ENCODE results near the gene SLCO2A1. TPM values are rescaled to one million over a fixed set of nuclear protein-coding genes. Genes with fewer than 3 reads are reported as not detected.

Gene SLCO2A1
- total RNA-seq, 1 donor from 2014 or later = 0.52 TPM

DNA sequence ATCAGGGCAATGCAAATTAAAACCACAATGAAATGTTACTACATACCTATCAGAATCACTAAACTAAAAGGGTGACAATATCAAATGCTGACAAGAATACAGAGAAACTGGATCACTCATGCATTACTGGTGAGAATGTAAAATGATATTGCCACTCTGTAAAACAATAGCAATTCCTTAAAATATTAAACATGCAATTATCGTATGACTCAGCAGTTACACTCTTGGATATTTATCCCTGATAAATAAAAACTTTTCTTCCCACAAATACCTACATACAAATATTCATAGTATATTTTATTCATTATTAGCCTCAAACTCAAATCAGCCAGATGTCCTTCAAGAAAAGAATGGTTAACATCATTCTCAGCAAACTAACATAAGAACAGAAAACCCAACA lies 108.1 kb downstream of the SLCO2A1 start:
- Histone ChIP-seq H3K4me1 (ENCODE audit: control insufficient read depth in 3 of 3, insufficient read depth in 3 of 3, low read length in 3 of 3) (no peaks in the 10 kb centered on the region), H3K27me3 (ENCODE audit: control insufficient read depth in 3 of 3, insufficient read depth in 3 of 3, low read length in 3 of 3) (no peaks in the 10 kb centered on the region), H3K36me3 (ENCODE audit: control insufficient read depth in 3 of 3, insufficient read depth in 3 of 3, low read length in 3 of 3) (no peaks in the 10 kb centered on the region)

DNA sequence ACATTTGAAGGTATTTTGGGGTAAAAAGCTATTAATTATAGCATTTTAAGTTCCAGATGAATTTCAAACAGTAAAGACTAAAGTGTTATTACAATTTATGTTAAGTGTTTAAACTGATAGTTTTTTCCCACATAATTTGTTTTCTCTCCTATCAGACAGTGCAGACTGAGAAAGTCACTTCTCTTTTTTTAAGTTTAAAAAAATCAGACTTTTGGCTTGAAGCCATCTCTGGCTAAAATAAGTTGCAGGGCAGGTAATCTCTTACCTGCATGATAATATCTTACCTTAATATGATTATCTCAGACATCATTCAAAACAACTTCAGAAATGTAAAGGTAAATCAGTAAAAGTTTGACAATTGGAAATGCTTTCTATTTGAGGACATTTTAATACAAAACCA lies 112.6 kb downstream of the SLCO2A1 start:
- Histone ChIP-seq H3K27ac (ENCODE audit: low read depth, low read length) (no peak overlapping the region), H3K9me3 (ENCODE audit: control insufficient read depth in 3 of 3, low read length in 3 of 3) (no peaks in the 10 kb centered on the region), H3K36me3 (ENCODE audit: control insufficient read depth in 3 of 3, insufficient read depth in 3 of 3, low read length in 3 of 3) (no peaks in the 10 kb centered on the region), H3K4me3 (ENCODE audit: low read length in 3 of 3) (no peak overlapping the region), H3K4me1 (ENCODE audit: control insufficient read depth in 3 of 3, insufficient read depth in 3 of 3, low read length in 3 of 3) (no peaks in the 10 kb centered on the region), H3K27me3 (ENCODE audit: control insufficient read depth in 3 of 3, insufficient read depth in 3 of 3, low read length in 3 of 3) (peaks cover 0 to 12% (median 4%) of the 10 kb centered on the region in 3 donors), H3K9ac (ENCODE audit: low read depth in 1 of 3, low read length in 3 of 3) (no peak overlapping the region)

More for the DNA sequence above, 108.1 kb downstream of the SLCO2A1 start:
- H3K9ac ChIP-seq (ENCODE audit: low read depth in 1 of 3, low read length in 3 of 3) = no peak overlapping the region
- no peaks in the 10 kb centered on the region for H3K9me3 ChIP-seq (ENCODE audit: control insufficient read depth in 3 of 3, low read length in 3 of 3)
- no peak overlapping the region for H3K27ac ChIP-seq (ENCODE audit: low read depth, low read length)
- H3K4me3 ChIP-seq (ENCODE audit: low read length in 3 of 3) = no peak overlapping the region

DNA sequence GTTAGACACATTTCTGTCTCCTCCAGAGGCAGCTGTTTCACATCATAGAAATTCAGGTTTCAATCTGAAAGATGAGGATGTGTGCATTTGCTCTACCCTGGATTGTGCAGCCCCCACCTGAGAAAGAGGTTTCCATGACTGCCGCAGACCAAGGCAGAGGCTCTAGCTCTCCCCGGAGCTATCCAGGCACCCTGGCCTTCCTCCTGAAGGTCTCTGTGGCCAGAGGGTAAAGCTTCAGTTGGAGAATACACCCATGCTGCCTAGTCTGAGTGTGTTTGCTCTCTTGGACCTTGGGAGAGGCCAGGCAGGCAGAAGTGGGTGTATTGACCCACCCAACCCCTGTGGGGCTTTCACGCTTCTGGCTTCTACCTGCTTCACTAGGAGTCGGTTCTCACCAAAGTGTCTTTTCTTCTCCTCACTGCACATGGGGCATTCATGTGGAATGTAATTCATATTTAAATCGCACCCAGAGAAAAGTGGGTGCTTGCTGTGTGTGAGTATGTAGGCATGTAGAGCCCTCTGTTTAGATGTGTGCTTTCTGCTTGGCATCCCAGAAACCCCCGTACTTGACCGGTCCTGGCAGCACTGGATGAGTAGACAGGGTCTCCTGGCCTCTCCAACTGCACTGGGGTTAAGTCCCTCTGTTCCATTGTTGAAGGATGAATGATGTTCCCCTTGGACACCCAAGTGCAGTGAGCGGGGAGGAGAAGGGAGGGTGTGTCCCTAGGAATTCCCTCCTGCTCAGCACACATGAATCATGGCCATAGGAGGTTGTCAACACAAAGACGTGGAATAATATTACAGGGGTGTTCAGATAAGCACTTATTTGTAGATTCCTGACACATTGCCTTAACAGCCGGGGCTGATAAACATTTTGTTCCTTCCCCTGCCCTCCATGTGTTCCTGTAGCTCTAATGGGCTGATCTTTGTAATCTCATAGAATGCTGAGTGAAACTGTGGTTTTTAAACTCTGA lies 113.8 kb downstream of the SLCO2A1 start:
- Histone ChIP-seq H3K4me3 (ENCODE audit: low read length in 3 of 3) (no peak overlapping the region), H3K4me1 (ENCODE audit: control insufficient read depth in 3 of 3, insufficient read depth in 3 of 3, low read length in 3 of 3) (no peaks in the 10 kb centered on the region)

DNA sequence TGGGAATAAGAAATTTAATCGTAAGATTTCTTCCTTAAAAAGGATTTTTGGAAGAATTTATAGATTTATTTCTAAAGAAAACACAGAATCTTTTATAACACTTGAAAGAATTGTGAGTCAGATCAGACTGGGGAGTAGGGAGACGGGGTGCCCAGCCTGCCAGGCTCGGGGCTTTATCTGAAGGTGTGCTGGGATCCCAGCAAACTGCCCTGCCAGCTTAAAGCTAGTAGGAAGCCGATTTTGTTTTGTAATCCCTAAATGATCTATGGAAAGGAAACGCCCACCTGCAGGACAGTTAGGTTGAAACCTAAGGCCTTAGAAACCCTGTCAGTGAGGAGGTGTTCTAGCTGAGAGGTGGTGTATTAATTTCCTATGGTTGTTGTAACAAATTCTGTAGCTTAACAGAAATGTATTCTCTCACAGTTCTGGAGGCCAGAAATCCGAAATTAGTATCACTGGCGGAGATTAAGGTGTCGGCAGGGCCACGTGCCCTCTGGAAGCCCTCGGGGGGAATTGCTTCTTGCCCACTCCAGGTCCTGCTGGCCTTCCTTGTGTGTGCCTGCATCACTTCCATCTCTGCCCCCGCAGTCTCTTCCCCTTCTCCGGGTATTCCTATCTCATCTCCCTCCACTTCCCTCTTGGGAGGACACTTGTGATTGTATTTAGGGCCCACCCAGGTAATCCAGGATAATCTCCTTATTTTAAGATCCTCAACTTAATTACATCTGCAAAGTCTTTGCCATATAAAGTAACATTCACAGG lies 114.7 kb downstream of the SLCO2A1 start:
- H3K4me1 ChIP-seq (ENCODE audit: control insufficient read depth in 3 of 3, insufficient read depth in 3 of 3, low read length in 3 of 3) = no peaks in the 10 kb centered on the region
- no peaks in the 10 kb centered on the region for H3K36me3 ChIP-seq (ENCODE audit: control insufficient read depth in 3 of 3, insufficient read depth in 3 of 3, low read length in 3 of 3)
- H3K27ac ChIP-seq (ENCODE audit: low read depth, low read length) = no peak overlapping the region
- peaks cover 0 to 12% (median 4%) of the 10 kb centered on the region in 3 donors for H3K27me3 ChIP-seq (ENCODE audit: control insufficient read depth in 3 of 3, insufficient read depth in 3 of 3, low read length in 3 of 3)
- H3K4me3 ChIP-seq (ENCODE audit: low read length in 3 of 3) = no peak overlapping the region
- no peak overlapping the region for H3K9ac ChIP-seq (ENCODE audit: low read depth in 1 of 3, low read length in 3 of 3)
- H3K9me3 ChIP-seq (ENCODE audit: control insufficient read depth in 3 of 3, low read length in 3 of 3) = no peaks in the 10 kb centered on the region

More for the DNA sequence above, 113.8 kb downstream of the SLCO2A1 start:
- H3K9ac ChIP-seq (ENCODE audit: low read depth in 1 of 3, low read length in 3 of 3) = no peak overlapping the region
- no peaks in the 10 kb centered on the region for H3K9me3 ChIP-seq (ENCODE audit: control insufficient read depth in 3 of 3, low read length in 3 of 3)
- peaks cover 0 to 12% (median 4%) of the 10 kb centered on the region in 3 donors for H3K27me3 ChIP-seq (ENCODE audit: control insufficient read depth in 3 of 3, insufficient read depth in 3 of 3, low read length in 3 of 3)
- no peak overlapping the region for H3K27ac ChIP-seq (ENCODE audit: low read depth, low read length)
- H3K36me3 ChIP-seq (ENCODE audit: control insufficient read depth in 3 of 3, insufficient read depth in 3 of 3, low read length in 3 of 3) = no peaks in the 10 kb centered on the region

DNA sequence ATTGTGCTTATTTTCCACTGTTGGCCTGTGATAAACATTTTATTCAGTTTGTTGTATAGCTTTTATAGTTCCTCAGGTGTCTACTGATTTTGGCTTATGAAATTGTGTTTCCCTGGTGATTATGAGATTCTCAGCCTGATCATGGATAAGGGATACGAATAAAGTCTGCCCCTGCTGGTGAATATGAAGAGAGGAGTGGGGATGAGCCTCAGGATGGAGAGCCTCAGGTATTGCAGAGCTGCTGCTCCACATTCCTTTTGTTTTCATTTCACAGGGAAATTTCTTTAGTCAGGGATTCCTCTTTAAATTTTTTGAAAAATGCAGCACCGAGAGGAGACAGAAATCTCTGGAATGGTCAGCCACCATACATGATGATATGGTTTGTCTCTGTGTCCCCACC lies 119.3 kb downstream of the SLCO2A1 start:
- Histone ChIP-seq H3K4me3 (ENCODE audit: low read length in 3 of 3) (no peak overlapping the region), H3K9me3 (ENCODE audit: control insufficient read depth in 3 of 3, low read length in 3 of 3) (no peaks in the 10 kb centered on the region), H3K27ac (ENCODE audit: low read depth, low read length) (no peak overlapping the region), H3K9ac (ENCODE audit: low read depth in 1 of 3, low read length in 3 of 3) (no peak overlapping the region), H3K27me3 (ENCODE audit: control insufficient read depth in 3 of 3, insufficient read depth in 3 of 3, low read length in 3 of 3) (peaks cover 0 to 4% (median 0%) of the 10 kb centered on the region in 3 donors), H3K4me1 (ENCODE audit: control insufficient read depth in 3 of 3, insufficient read depth in 3 of 3, low read length in 3 of 3) (no peaks in the 10 kb centered on the region), H3K36me3 (ENCODE audit: control insufficient read depth in 3 of 3, insufficient read depth in 3 of 3, low read length in 3 of 3) (no peaks in the 10 kb centered on the region)

DNA sequence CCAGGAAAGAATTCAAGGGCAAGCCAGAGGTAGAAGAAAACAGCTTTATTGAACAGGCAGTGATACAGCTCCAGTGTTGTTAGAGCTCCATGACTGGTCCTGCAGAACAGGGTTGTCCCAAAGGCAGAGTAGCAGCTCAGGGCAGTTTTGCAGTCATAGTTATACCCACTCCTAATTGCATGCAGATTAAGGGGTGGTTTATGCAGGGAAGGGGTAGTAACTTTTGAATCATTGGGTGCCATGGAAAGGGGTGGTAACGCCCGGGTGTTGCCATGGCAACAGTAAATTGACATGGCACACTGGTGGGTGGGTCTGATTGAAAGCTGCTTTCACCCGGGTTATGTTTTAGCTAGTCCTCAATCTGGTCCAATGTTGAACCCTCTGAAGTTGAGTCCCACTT lies 124.3 kb downstream of the SLCO2A1 start:
- no peaks in the 10 kb centered on the region for H3K27me3 ChIP-seq (ENCODE audit: control insufficient read depth in 3 of 3, insufficient read depth in 3 of 3, low read length in 3 of 3)
- no peaks in the 10 kb centered on the region for H3K4me1 ChIP-seq (ENCODE audit: control insufficient read depth in 3 of 3, insufficient read depth in 3 of 3, low read length in 3 of 3)
- no peak overlapping the region for H3K27ac ChIP-seq (ENCODE audit: low read depth, low read length)
- no peaks in the 10 kb centered on the region for H3K36me3 ChIP-seq (ENCODE audit: control insufficient read depth in 3 of 3, insufficient read depth in 3 of 3, low read length in 3 of 3)
- no peaks in the 10 kb centered on the region for H3K9me3 ChIP-seq (ENCODE audit: control insufficient read depth in 3 of 3, low read length in 3 of 3)
- H3K4me3 ChIP-seq (ENCODE audit: low read length in 3 of 3) = no peak overlapping the region
- H3K9ac ChIP-seq (ENCODE audit: low read depth in 1 of 3, low read length in 3 of 3) = no peak overlapping the region

DNA sequence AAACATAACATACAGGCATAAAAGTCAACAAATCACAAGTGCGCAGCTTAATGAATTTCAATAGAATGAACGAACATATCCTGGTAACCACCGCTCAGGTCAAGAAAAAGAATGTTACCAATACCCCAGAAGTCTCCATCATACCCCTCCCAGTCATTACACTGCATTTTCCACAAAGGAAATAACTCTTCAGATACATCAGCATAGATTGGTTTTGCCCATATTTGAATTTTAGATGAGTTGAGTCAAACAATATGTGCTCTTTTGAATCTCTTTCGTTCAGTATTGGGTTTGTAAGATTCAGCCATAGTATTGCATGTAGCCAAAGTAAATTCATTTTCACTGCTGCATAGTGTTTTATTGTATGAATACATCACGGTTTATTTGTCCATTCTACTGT lies 127.9 kb downstream of the SLCO2A1 start:
- H3K4me3 ChIP-seq (ENCODE audit: low read length in 3 of 3) = no peak overlapping the region
- no peaks in the 10 kb centered on the region for H3K27me3 ChIP-seq (ENCODE audit: control insufficient read depth in 3 of 3, insufficient read depth in 3 of 3, low read length in 3 of 3)
- no peak overlapping the region for H3K27ac ChIP-seq (ENCODE audit: low read depth, low read length)
- H3K4me1 ChIP-seq (ENCODE audit: control insufficient read depth in 3 of 3, insufficient read depth in 3 of 3, low read length in 3 of 3) = no peaks in the 10 kb centered on the region
- no peaks in the 10 kb centered on the region for H3K36me3 ChIP-seq (ENCODE audit: control insufficient read depth in 3 of 3, insufficient read depth in 3 of 3, low read length in 3 of 3)
- H3K9ac ChIP-seq (ENCODE audit: low read depth in 1 of 3, low read length in 3 of 3) = no peak overlapping the region
- no peaks in the 10 kb centered on the region for H3K9me3 ChIP-seq (ENCODE audit: control insufficient read depth in 3 of 3, low read length in 3 of 3)

DNA sequence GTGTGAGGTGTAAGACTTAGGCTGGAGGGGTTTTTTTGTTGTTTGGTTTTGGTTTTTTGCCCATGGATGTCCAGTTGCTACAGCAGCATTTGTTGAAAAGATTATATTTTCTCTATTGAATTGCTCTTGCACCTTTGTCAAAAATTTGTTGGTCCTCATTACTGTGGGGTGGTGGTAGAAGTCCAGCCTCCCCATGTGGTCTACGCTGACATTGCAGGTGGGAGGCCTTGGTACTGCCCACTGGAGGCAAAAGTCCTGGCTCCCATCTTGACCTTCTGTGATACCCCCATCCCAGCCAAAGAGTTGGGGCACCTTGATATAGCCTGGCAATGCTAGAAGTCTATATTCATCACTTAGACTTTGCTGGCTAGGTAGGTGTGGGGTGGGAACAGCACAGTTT lies 128.6 kb downstream of the SLCO2A1 start:
- Histone ChIP-seq H3K9me3 (ENCODE audit: control insufficient read depth in 3 of 3, low read length in 3 of 3) (no peaks in the 10 kb centered on the region), H3K27ac (ENCODE audit: low read depth, low read length) (no peak overlapping the region), H3K4me3 (ENCODE audit: low read length in 3 of 3) (no peak overlapping the region), H3K9ac (ENCODE audit: low read depth in 1 of 3, low read length in 3 of 3) (no peak overlapping the region), H3K27me3 (ENCODE audit: control insufficient read depth in 3 of 3, insufficient read depth in 3 of 3, low read length in 3 of 3) (peaks cover 3 to 5% (median 4%) of the 10 kb centered on the region in 3 donors), H3K36me3 (ENCODE audit: control insufficient read depth in 3 of 3, insufficient read depth in 3 of 3, low read length in 3 of 3) (no peaks in the 10 kb centered on the region), H3K4me1 (ENCODE audit: control insufficient read depth in 3 of 3, insufficient read depth in 3 of 3, low read length in 3 of 3) (peaks cover 0 to 3% (median under 1%) of the 10 kb centered on the region in 3 donors)

DNA sequence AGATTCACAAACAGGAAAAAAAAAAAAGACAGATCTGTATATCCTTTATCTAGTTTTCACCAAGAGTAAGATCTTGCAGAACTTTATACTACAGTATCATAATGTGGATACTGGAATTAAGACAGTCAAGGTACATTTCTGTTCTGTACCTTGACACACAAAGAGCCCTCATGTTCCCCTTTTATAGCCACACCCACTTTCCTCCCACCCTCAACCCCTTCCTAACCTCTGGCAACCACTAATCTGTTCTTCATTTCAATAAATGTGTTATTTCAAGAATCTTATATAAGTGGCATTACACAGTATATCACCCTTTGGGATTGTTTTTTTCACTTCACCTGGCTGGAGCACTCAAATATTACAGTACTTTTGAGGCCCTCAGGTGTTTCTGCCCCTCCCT lies 130.4 kb downstream of the SLCO2A1 start:
- Histone ChIP-seq H3K36me3 (ENCODE audit: control insufficient read depth in 3 of 3, insufficient read depth in 3 of 3, low read length in 3 of 3) (no peaks in the 10 kb centered on the region), H3K27me3 (ENCODE audit: control insufficient read depth in 3 of 3, insufficient read depth in 3 of 3, low read length in 3 of 3) (peaks cover 3 to 12% (median 8%) of the 10 kb centered on the region in 3 donors), H3K9me3 (ENCODE audit: control insufficient read depth in 3 of 3, low read length in 3 of 3) (no peaks in the 10 kb centered on the region), H3K27ac (ENCODE audit: low read depth, low read length) (no peak overlapping the region), H3K4me1 (ENCODE audit: control insufficient read depth in 3 of 3, insufficient read depth in 3 of 3, low read length in 3 of 3) (peaks cover 3 to 9% (median 4%) of the 10 kb centered on the region in 3 donors), H3K9ac (ENCODE audit: low read depth in 1 of 3, low read length in 3 of 3) (no peak overlapping the region), H3K4me3 (ENCODE audit: low read length in 3 of 3) (no peak overlapping the region)

DNA sequence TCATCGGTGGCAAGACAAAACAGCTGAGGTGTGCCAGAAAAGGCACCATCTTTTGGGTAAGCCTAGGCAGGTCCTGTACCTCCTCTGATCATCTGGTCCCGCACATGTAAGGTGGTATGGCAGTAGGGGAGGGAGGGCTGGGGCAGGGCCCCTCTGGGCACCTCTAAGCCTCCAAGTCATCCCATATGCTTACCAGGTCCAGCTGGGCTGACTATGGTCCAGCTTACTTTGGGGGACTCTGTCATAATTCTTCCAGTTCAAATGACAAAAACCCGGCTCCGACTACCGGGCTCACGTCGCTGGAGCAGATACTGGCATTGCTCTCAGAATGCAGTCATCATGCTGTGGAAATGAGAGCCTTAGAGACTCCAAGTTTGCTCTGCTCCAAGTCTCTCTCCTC lies 132.2 kb downstream of the SLCO2A1 start:
- peaks cover 3 to 9% (median 4%) of the 10 kb centered on the region in 3 donors for H3K4me1 ChIP-seq (ENCODE audit: control insufficient read depth in 3 of 3, insufficient read depth in 3 of 3, low read length in 3 of 3)
- H3K4me3 ChIP-seq (ENCODE audit: low read length in 3 of 3) = no peak overlapping the region
- no peak overlapping the region for H3K27ac ChIP-seq (ENCODE audit: low read depth, low read length)
- no peaks in the 10 kb centered on the region for H3K9me3 ChIP-seq (ENCODE audit: control insufficient read depth in 3 of 3, low read length in 3 of 3)
- no peaks in the 10 kb centered on the region for H3K36me3 ChIP-seq (ENCODE audit: control insufficient read depth in 3 of 3, insufficient read depth in 3 of 3, low read length in 3 of 3)
- no peak overlapping the region for H3K9ac ChIP-seq (ENCODE audit: low read depth in 1 of 3, low read length in 3 of 3)
- peaks cover 3 to 12% (median 12%) of the 10 kb centered on the region in 3 donors for H3K27me3 ChIP-seq (ENCODE audit: control insufficient read depth in 3 of 3, insufficient read depth in 3 of 3, low read length in 3 of 3)
